Esophagus squamous epithelium (tissue), 5 donors: ENCODE results near the gene PTPRJ. TPM values are rescaled to one million over a fixed set of nuclear protein-coding genes. Genes with fewer than 3 reads are reported as not detected.
A peak's percentile ranks its signal among the peaks of the same experiment; 100 is the strongest.

Source experiments
- DNase-seq: peaks from one replicate; lab custom pipeline; 2025; lab: John Stamatoyannopoulos, UW
- H3K27ac ChIP-seq, 4 donors: fragments of 200-600 bp; sonication (generic); one replicate each; pipeline ENCODE4 v1.5.1; 2016 to 2019; ENCODE audit warnings: mild to moderate bottlenecking in 1 of 4
- H3K27me3 ChIP-seq, 4 donors: fragments of 200-600 bp; sonication (generic); 1 replicate in 3 of 4; 2 replicates in 1 of 4; pipeline versions ENCODE4 v1.5.1 to v1.6.0; 2017 to 2021; ENCODE audit warnings: antibody characterized with exemption in 1 of 4
- H3K36me3 ChIP-seq, 3 donors: fragments of 200-600 bp; sonication (generic); one replicate each; pipeline ENCODE4 v1.5.1; 2016 to 2019
- H3K4me1 ChIP-seq, 3 donors: fragments of 200-600 bp; sonication (generic); one replicate each; pipeline ENCODE4 v1.5.1; 2017 to 2019
- H3K4me3 ChIP-seq, 4 donors: fragments of 200-600 bp; sonication (generic); 1 replicate in 3 of 4; 2 replicates in 1 of 4; pipeline ENCODE4 v1.5.1; 2016 to 2019; ENCODE audit warnings: mild to moderate bottlenecking in 2 of 4, moderate library complexity in 1 of 4
- H3K9me3 ChIP-seq, 3 donors: fragments of 200-600 bp; sonication (generic); one replicate each; pipeline ENCODE4 v1.5.1; 2016 to 2019
- CTCF ChIP-seq, 6 experiments: fragments of 450-650 bp in 4 of 6; fragments of 200-600 bp in 2 of 6; sonication (generic) in 2 of 6; IDR thresholded peaks; one replicate each; pipeline ENCODE4 v1.5.1; 2016 to 2019; ENCODE audit warnings: antibody characterized with exemption in 6 of 6, mild to moderate bottlenecking in 4 of 6, moderate library complexity in 4 of 6
- POLR2A ChIP-seq, 4 donors: fragments of 450-650 bp; IDR thresholded peaks; one replicate each; pipeline ENCODE4 v1.6.1; 2017; ENCODE audit warnings: antibody characterized with exemption in 4 of 4, mild to moderate bottlenecking in 4 of 4, moderate library complexity in 3 of 4
- WGBS, 2 donors: methylation state at CpG; one replicate each; pipeline ENCODE4 v1.1.5; 2018; 5-methylcytosine and 5-hydroxymethylcytosine counted together
- intact Hi-C: fragments of 100-400 bp; cut with DNase I; formaldehyde crosslinking; loops from one replicate; pipeline ENCODE4 v1.15.0; 2022
- total RNA-seq, 4 donors: library from RNA; depleted of rRNA; stranded (reverse); fragments of >200 nt; gene quantifications; one replicate each; pipeline ENCODE4 v1.1.0, GENCODE V29; 2016
- donor health status: DM: yes; HTN: yes; CAD: no.

Gene PTPRJ
- total RNA-seq, 4 donors from 2014 or later, result 1.7 to 11.6 (median 3.4) TPM

DNA sequence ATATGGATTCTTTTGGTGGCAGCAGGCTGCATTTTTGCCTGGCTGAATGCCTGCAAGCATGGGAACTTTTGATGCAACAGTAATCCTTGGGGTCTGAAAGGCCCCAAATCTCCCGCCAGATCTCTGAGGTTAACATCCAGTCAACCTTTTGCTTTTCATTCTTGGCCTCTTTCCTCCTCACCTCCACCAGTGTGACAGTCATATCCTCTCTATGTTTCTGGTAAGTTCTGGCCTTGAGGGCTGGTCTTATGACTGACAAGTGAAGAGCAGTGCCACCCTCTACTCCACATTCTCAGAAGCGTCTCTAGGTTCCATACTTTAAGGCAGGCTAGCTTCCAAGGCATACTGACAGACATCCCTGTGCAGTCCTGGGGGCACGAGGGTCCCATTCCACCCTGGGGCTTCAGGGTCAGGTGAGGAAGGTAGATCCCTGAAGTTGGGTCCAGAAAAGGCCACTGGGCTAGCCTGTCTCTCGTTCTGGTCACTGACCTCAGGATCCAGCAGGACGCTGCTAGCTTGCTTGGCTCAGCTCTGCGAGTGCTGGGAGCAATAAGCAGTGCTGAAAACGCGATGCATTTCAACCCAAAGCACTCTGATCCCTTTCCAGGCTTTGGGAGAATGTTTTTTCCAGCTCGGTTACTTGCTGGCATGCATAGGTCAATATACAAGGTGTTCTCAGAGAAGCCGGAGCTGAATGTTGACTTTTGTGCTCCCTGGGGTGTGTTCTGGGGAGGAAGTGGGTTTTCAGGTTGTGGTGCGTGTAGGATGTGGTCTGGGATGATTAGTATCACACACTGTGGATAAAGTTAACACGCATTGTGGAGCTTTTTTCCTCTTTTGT, 75.2 kb downstream of the PTPRJ start:
- Histone ChIP-seq H3K4me3 (peak overlapping the region in 1 of 4 donors; percentile 24), H3K9me3 (no peaks in the 10 kb centered on the region), H3K4me1 (peaks cover under 1 to 55% (median 18%) of the 10 kb centered on the region in 3 donors), H3K27me3 (no peaks in the 10 kb centered on the region), H3K27ac (peak overlapping the region in 2 of 4 donors; percentile 35 to 47), H3K36me3 (no peaks in the 10 kb centered on the region)
- intact Hi-C loops, result no loop called here
- no peak for TF ChIP-seq CTCF (IDR thresholded peaks at IDR 0.05)
- 46 to 51% methylated on average over 7 to 12 of the region's 12 CpGs for WGBS, 2 donors
- DNase-seq, result no peak

- TF ChIP-seq POLR2A (IDR thresholded peaks at IDR 0.05) (no peak), CTCF (IDR thresholded peaks at IDR 0.05) (no peak)
- no peaks in the 10 kb centered on the region for H3K9me3 ChIP-seq
- intact Hi-C loops, result no loop called here
- peaks cover 0 to 44% (median 18%) of the 10 kb centered on the region in 3 donors for H3K4me1 ChIP-seq
- H3K4me3 ChIP-seq, result no peak overlapping the region
- no peak for DNase-seq
- peak overlapping the region in 1 of 4 donors; percentile 47 for H3K27ac ChIP-seq
- H3K27me3 ChIP-seq, result no peaks in the 10 kb centered on the region
- 88 to 89% methylated on average over 20 of the region's 20 CpGs for WGBS, 2 donors
- no peaks in the 10 kb centered on the region for H3K36me3 ChIP-seq
Measured at GRCh38 chr11:48056325-48057183, 76.2 kb downstream of the PTPRJ start.

DNA sequence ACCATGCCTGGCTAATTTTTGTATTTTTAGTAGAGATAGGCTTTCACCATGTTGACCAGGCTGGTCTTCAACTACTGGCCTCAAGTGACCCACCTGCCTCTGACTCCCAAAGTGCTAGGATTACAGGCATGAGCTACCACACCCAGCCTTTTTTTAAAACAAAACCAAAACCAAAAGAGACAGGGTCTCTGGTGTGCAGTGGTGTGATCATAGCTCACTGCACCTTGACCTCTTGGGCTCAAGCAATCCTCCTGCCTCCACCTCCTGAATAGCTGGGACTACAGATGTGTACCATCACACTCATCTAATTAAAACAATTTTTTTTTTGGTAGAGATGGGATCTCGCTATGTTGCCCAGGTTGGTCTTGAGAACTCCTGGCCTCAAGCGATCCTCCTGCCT, 77.7 kb downstream of the PTPRJ start:
- no peak overlapping the region for H3K4me3 ChIP-seq
- no peak for TF ChIP-seq CTCF (IDR thresholded peaks at IDR 0.05)
- TF ChIP-seq POLR2A (IDR thresholded peaks at IDR 0.05), result no peak
- 97 to 100% methylated on average over 2 of the region's 2 CpGs for WGBS, 2 donors
- H3K9me3 ChIP-seq, result no peaks in the 10 kb centered on the region
- H3K27ac ChIP-seq, result no peak overlapping the region
- intact Hi-C loops, result no loop called here
- no peak for DNase-seq
- no peaks in the 10 kb centered on the region for H3K36me3 ChIP-seq
- H3K4me1 ChIP-seq, result peaks cover 0 to 35% (median 8%) of the 10 kb centered on the region in 3 donors
- no peaks in the 10 kb centered on the region for H3K27me3 ChIP-seq

DNA sequence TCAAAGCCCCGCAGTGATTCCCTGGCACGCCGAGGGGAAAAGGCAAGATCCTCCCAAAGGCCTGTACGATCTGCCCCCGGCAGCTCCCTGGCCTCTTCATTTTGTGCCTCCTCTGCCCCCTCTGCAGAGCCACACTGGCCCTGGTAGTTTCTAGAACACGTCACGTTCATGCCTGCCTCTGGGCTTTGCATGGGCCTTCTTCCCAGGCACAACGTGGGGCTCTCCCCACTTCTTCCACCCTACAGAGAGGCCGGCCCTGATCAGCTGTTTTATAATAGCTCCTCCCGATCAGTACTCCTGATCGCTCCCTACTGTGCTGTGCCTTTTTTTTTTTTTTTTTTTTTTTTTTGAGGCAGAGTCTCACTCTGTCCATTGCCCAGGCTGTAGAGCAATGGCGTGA, 78.4 kb downstream of the PTPRJ start:
- Histone ChIP-seq H3K27ac (no peak overlapping the region), H3K4me3 (no peak overlapping the region), H3K4me1 (peaks cover 0 to 40% (median 10%) of the 10 kb centered on the region in 3 donors), H3K36me3 (no peaks in the 10 kb centered on the region), H3K27me3 (no peaks in the 10 kb centered on the region), H3K9me3 (no peaks in the 10 kb centered on the region)
- TF ChIP-seq CTCF (IDR thresholded peaks at IDR 0.05), result no peak
- TF ChIP-seq POLR2A (IDR thresholded peaks at IDR 0.05), result no peak
- intact Hi-C loops, result no loop called here
- no peak for DNase-seq
- 93 to 94% methylated on average over 12 of the region's 12 CpGs for WGBS, 2 donors

- DNase-seq, result no peak
- no peaks in the 10 kb centered on the region for H3K36me3 ChIP-seq
- TF ChIP-seq POLR2A (IDR thresholded peaks at IDR 0.05), result no peak
- no peak for TF ChIP-seq CTCF (IDR thresholded peaks at IDR 0.05)
- H3K4me3 ChIP-seq, result no peak overlapping the region
- no peaks in the 10 kb centered on the region for H3K9me3 ChIP-seq
- no peaks in the 10 kb centered on the region for H3K27me3 ChIP-seq
- peaks cover 0 to 35% (median 10%) of the 10 kb centered on the region in 3 donors for H3K4me1 ChIP-seq
- 74 to 82% methylated on average over 3 of the region's 3 CpGs for WGBS, 2 donors
- H3K27ac ChIP-seq, result no peak overlapping the region
- intact Hi-C loops, result no loop called here
Measured at GRCh38 chr11:48062649-48063048, 82.3 kb downstream of the PTPRJ start.
